ENCODE data around the gene CCND2. TPM values are rescaled to one million over a fixed set of nuclear protein-coding genes. Genes with fewer than 3 reads are reported as not detected.

Gene CCND2
- total RNA-seq, 1 experiment from 2014 or later: not detected

DNA sequence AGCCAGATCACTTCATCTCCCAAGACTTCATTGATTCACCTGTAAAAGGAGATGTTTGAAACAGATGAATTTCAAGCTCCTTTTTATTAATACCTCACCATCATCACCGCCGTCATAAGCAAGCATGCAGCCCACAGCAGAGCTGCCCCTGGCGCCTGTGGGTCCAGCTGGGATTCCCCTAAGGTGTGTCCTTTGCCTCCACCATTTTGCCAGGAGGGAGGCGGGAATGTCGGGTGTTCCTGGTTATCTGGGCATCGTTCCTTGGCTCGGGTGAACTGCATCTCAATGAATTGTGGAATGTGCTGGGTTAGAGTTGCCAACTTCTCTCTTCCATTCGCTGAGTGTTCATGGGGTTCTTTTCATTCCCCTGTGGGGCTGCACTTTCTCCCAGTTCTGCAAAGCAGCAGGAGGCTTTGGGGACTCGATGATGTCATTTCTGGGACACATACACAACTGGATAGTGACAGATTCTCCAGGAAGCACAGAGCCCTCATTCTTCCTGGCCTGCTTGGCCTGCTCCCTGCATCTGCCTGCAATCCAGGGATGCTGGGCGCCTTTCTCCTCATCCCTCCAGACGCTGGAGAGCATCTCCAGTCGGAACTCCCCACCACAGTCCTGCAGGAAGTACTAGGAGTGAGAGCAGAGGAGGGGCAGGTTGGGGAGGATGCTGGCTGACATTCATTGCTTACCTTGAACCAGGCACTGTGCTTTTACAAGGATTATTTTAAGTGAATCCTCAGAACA, 10.1 kb downstream of the CCND2 start:
- ChIA-PET POLR2A (ENCODE audit: unreplicated experiment) (no interaction called here), CTCF (no interaction called here)
- Histone ChIP-seq H3K4me3 (ENCODE audit: low read length) (no peak overlapping the region), H3K9me2 (replicated peaks; ENCODE audit: low read length) (no peaks in the 10 kb centered on the region), H4K20me1 (ENCODE audit: low read length) (no peaks in the 10 kb centered on the region), H3K36me3 (ENCODE audit: low read depth, low read length) (no peaks in the 10 kb centered on the region), H3K9me3 (ENCODE audit: low read length) (no peaks in the 10 kb centered on the region), H3K9ac (ENCODE audit: low read length) (no peak overlapping the region), H3K4me1 (ENCODE audit: insufficient read depth, low read length) (no peaks in the 10 kb centered on the region), H2AFZ (ENCODE audit: low read length) (no peak overlapping the region), H3F3A (ENCODE audit: low read length, unreplicated experiment) (no peaks in the 10 kb centered on the region), H3K4me2 (ENCODE audit: low read length) (no peak overlapping the region), H3K27me3 (ENCODE audit: low read length) (peaks cover 42% of the 10 kb centered on the region), H3K27ac (ENCODE audit: low read length) (no peak overlapping the region), H3K79me2 (ENCODE audit: low read length) (no peaks in the 10 kb centered on the region)
- TF ChIP-seq, protein P1, sequence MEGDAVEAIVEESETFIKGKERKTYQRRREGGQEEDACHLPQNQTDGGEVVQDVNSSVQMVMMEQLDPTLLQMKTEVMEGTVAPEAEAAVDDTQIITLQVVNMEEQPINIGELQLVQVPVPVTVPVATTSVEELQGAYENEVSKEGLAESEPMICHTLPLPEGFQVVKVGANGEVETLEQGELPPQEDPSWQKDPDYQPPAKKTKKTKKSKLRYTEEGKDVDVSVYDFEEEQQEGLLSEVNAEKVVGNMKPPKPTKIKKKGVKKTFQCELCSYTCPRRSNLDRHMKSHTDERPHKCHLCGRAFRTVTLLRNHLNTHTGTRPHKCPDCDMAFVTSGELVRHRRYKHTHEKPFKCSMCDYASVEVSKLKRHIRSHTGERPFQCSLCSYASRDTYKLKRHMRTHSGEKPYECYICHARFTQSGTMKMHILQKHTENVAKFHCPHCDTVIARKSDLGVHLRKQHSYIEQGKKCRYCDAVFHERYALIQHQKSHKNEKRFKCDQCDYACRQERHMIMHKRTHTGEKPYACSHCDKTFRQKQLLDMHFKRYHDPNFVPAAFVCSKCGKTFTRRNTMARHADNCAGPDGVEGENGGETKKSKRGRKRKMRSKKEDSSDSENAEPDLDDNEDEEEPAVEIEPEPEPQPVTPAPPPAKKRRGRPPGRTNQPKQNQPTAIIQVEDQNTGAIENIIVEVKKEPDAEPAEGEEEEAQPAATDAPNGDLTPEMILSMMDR (conservative IDR thresholded peaks at IDR 0.05; ENCODE audit: low read depth, low read length): no peak
- TF ChIP-seq EZH2 (IDR thresholded peaks at IDR 0.05; ENCODE audit: low read length, unreplicated experiment): no peak
- no peak for TF ChIP-seq EZH2phosphoT487 (IDR thresholded peaks at IDR 0.05; ENCODE audit: borderline replicate concordance, low read length)
- DNase-seq: no peak
- no TSS peak for BruUV-seq (replicated peaks)
- ATAC-seq: no peak
- intact Hi-C loops (cut with micrococcal nuclease): no loop called here

DNA sequence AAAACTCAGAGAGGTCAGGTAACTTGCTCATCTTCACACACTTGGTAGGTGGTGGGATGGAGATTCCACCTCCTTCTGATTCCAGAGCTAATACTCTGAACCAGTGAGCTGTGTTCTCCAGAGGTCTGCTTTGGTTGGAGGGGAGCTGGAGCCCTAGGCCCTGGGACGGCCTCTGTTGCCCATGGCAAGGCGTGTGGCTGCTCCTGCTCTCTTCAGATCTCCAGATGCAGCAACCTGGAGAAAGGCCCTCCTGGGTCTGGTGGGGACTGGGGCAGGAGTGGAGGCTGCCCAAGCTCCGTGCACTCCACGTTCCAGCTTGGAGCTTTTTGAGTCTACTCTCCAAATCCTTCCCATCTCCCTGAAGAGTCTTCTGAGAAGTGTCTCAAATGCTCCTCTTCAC, 10.7 kb downstream of the CCND2 start:
- POLR2A ChIA-PET (ENCODE audit: unreplicated experiment): no interaction called here
- ATAC-seq: no peak
- Histone ChIP-seq H3K27ac (ENCODE audit: low read length) (no peak overlapping the region), H3K9me3 (ENCODE audit: low read length) (no peaks in the 10 kb centered on the region), H3K27me3 (ENCODE audit: low read length) (peaks cover 37% of the 10 kb centered on the region), H2AFZ (ENCODE audit: low read length) (no peak overlapping the region), H3K4me3 (ENCODE audit: low read length) (no peak overlapping the region), H4K20me1 (ENCODE audit: low read length) (no peaks in the 10 kb centered on the region), H3K79me2 (ENCODE audit: low read length) (no peaks in the 10 kb centered on the region), H3K9ac (ENCODE audit: low read length) (no peak overlapping the region), H3K4me1 (ENCODE audit: insufficient read depth, low read length) (no peaks in the 10 kb centered on the region), H3F3A (ENCODE audit: low read length, unreplicated experiment) (no peaks in the 10 kb centered on the region), H3K9me2 (replicated peaks; ENCODE audit: low read length) (no peaks in the 10 kb centered on the region), H3K36me3 (ENCODE audit: low read depth, low read length) (no peaks in the 10 kb centered on the region), H3K4me2 (ENCODE audit: low read length) (no peak overlapping the region)
- CTCF ChIA-PET: no interaction called here
- no TSS peak for BruUV-seq (replicated peaks)
- intact Hi-C loops (cut with micrococcal nuclease): no loop called here
- TF ChIP-seq EZH2 (IDR thresholded peaks at IDR 0.05; ENCODE audit: low read length, unreplicated experiment): no peak
- TF ChIP-seq EZH2phosphoT487 (IDR thresholded peaks at IDR 0.05; ENCODE audit: borderline replicate concordance, low read length): no peak
- TF ChIP-seq, protein P1 (conservative IDR thresholded peaks at IDR 0.05; ENCODE audit: low read depth, low read length): no peak
- DNase-seq: no peak

DNA sequence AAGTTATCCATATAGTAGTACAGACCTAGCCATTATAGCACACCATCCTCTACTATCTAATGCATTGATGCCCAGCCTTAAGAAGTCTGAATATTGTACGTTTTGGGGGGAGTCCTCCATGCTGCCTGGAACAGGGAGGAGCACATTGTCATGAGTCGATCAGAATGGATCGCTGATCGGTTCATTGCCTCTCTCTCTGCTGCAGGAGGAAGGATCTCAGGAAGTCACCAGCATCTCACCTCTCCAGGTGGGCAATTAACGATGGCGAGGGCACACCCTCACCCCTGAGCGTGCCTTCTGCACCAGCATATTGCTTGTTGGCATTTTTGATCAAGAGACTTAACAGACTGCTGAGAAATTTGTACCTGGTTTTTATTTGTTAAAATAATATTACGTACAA, 11.5 kb downstream of the CCND2 start:
- H3K9me3 ChIP-seq (ENCODE audit: low read length): no peaks in the 10 kb centered on the region
- H3K9ac ChIP-seq (ENCODE audit: low read length): no peak overlapping the region
- H3K27ac ChIP-seq (ENCODE audit: low read length): no peak overlapping the region
- H3K4me1 ChIP-seq (ENCODE audit: insufficient read depth, low read length): no peaks in the 10 kb centered on the region
- no peaks in the 10 kb centered on the region for H3K79me2 ChIP-seq (ENCODE audit: low read length)
- H3F3A ChIP-seq (ENCODE audit: low read length, unreplicated experiment): no peaks in the 10 kb centered on the region
- no peaks in the 10 kb centered on the region for H4K20me1 ChIP-seq (ENCODE audit: low read length)
- BruUV-seq (replicated peaks): no TSS peak
- TF ChIP-seq, protein P1 (conservative IDR thresholded peaks at IDR 0.05; ENCODE audit: low read depth, low read length): no peak
- no peak for TF ChIP-seq EZH2phosphoT487 (IDR thresholded peaks at IDR 0.05; ENCODE audit: borderline replicate concordance, low read length)
- TF ChIP-seq EZH2 (IDR thresholded peaks at IDR 0.05; ENCODE audit: low read length, unreplicated experiment): no peak
- no peak overlapping the region for H3K4me2 ChIP-seq (ENCODE audit: low read length)
- CTCF ChIA-PET: no interaction called here
- H3K36me3 ChIP-seq (ENCODE audit: low read depth, low read length): no peaks in the 10 kb centered on the region
- POLR2A ChIA-PET (ENCODE audit: unreplicated experiment): no interaction called here
- DNase-seq (no peak), ATAC-seq (no peak)
- intact Hi-C loops (cut with micrococcal nuclease): no loop called here
- no peaks in the 10 kb centered on the region for H3K9me2 ChIP-seq (replicated peaks; ENCODE audit: low read length)
- no peak overlapping the region for H2AFZ ChIP-seq (ENCODE audit: low read length)
- H3K27me3 ChIP-seq (ENCODE audit: low read length): peaks cover 31% of the 10 kb centered on the region
- H3K4me3 ChIP-seq (ENCODE audit: low read length): no peak overlapping the region
